NCI-H2081 (cell line): ENCODE measurements around the gene NKAPD1.
A peak's percentile ranks its signal among the peaks of the same experiment; 100 is the strongest.
"Not testable (repeated sequence)": the region's sequence is repeated elsewhere in the genome, so short reads cannot be mapped to it uniquely, and the experiment has no call there.

Experiments used
- DNase-seq, 2 experiments: peaks; one replicate each; lab custom pipeline; 2025; lab: John Stamatoyannopoulos, UW

NKAPD1 gene

DNA sequence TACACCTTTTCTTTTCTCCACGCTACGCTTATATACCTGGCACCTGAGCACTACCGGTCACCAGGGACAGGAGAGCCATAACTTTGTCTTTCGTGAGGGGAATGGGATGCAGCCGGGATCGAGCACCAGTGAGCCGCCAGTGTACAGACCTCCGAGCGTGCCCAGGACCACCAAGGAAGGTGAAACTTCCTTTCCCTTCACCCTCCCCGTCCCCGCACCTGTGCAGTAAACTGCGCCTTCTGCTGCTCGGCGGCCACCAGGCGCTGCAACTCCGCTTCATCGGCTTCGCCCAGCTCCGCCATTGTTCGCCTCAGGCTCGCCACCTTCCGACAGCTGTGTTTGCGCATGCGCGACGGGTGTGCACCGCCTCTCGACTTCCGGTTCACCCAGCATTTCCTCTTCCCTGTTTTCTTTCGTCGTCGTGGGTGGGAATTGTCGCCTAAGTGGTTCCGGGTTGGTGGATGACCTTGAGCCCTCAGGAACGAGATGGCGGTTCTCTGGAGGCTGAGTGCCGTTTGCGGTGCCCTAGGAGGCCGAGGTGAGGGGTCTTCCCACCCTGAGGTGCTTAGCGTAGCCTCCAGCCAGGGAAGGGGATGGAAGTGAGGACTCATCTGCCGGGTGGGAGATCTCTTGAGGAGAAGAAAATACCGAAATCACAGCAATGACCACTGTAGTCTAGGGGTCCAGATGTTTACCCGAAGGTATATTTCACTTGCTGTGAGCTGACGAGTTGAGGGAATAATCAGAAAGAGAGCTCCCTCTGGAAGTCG is 12.5 kb downstream of the NKAPD1 start, which contains the start of the genes SDHD and TIMM8B:
Gene SDHD (plus strand): TSS at position 452 of the 770 bp plus-strand sequence. CDS start 35 bp downstream, at position 487.
Gene TIMM8B (minus strand): TSS at position 335 of the 770 bp plus-strand sequence. CDS start 33 bp downstream, at position 302.
- DNase-seq: peak; percentile 98 to 99

DNA sequence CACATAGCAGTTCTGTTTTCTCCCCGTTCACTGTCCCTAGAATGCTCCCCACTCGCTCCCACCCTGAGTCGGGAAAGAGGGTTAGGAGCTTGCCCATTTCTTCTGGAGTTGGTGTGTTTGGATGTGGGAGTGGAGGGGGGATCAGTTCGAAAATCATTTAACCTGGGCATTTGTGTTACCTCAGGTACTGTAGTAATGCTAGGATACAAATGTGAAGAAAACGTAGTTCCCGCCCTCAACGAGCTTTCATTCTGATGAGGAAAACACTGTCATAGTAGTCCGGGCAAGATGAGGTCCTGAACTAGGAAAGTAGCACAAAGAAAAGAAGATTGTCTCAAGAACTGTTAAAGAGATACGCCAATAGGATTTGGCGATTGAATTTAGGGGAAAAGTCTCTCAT is 13.1 kb downstream of the NKAPD1 start:
- no peak for DNase-seq

DNA sequence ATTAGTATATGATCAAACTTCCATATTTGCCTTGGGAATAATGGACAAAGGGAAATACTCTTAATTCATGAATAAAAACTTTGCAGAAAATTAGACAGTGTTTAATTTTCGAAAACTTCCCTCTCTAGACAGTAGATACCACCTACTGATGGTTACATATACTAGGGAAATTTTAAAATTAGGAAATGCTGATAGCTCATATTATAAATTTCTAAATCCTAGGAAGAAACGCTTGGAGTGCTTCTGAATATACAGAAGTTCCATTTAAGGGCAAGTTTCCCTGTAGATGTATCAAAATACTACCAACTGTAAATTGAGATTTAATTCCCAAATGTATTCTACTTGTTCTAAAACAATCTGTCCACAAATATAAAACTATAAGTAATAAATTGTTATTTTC is 21.2 kb downstream of the NKAPD1 start:
- DNase-seq: not testable (repeated sequence)

DNA sequence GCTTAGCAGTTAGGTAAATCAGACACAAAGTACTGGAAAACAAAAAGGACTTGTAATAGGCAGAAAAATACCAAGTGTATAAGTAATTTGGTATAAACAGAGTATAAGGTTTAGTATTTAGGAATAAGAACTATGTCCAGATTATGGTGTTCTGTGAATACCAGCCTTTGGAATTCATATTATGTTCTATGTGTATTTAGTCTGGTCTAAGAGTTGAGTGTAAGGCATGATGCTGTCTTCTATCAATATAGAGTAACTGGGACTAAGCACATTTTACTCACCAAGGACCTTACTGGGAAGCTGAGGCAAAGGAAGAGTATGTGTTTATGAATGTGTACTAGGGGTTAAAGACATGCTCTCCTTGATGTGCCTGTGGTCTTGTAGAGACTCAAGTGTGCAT is 22.1 kb downstream of the NKAPD1 start:
- DNase-seq: no peak

DNA sequence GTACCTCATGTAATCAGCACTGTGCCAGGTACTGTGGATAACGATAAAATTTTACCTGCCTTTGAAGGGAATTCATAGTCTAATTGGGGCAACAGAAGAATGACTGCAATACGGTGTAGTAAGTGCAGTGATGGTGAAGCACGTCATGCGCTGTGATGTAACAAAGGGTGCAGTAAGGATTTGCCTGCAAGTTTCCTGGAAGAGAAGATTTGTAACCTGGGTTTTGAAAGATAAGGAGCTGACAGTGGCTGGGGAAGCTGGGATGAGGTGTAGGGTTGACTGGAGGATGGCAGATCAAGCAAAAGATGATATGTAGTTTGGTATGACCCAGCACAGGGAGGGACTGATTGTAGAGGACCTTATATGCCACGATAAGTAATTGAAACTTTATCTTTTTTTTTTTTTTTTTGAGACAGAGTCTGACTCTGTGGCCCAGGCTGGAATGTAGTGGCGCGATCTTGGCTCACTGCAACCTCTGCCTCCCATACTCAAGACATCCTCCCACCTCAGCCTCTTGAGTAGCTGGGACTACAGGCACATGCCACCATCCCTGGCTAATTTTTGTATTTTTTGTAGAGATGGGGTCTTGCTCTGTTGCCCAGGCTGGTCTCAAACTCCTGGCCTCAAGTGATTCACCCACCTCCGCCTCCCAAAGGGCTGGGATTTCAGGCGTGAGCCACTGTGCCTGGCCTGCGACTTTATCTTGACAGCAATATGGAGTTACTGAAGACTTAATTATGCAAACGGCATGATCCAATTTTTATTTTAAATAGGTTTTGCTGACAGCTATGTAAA is 23.8 kb downstream of the NKAPD1 start:
- DNase-seq: no peak

DNA sequence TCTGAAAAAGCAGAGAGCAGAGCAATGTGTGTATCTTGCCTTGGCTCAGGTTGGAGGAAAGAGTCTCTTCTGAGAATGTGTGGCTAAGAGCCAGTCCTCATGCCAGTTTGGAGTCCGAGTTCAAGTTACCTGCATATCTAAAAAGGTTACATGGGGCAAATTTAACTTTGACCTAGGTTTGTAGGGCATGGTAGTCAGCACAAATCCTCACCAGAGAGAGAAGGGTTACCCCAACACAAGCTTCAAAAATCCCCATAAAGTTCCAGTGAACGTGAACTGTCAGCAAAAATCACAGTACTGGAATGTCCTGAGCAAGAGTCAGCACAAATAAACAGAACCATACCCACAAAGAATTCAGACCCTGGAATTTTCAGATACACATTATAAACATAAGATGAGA is 26.4 kb downstream of the NKAPD1 start:
- no peak for DNase-seq

DNA sequence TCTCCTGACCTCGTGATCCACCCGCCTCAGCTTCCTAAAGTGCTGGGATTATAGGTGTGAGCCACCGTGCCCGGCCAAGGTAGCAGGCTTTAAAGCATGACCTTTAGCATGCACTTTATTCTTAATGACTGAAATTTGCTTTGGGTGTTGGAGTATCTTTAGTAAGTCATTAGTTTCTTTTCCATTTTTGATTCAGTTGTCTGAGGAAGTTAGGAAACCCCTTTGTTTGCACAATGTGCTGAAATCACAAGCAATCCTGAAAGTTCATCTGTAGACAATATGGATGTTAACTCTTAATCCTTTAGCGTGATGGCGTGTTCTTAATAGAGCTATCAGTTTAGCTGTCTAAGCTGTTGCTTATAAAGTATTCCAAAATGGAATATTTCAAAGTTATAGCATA is 29.3 kb downstream of the NKAPD1 start:
- DNase-seq: no peak

DNA sequence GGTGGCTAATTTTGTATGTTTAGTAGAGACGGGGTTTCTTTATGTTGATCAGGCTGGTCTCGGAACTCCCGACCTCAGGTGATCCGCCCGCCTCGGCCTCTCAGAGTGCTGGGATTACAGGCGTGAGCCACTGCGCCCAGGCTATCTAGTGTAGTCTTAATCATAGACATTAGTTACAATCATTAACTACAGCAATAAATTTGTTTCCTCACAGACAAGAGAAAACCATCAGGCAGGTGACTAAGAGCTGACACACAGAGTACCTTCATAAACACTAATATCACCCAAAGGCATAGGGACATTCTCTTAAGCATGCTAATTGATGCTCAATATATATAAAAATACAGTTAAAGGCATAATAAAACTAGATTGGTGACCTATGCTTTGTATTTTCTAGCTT is 32.0 kb downstream of the NKAPD1 start:
- no peak for DNase-seq

DNA sequence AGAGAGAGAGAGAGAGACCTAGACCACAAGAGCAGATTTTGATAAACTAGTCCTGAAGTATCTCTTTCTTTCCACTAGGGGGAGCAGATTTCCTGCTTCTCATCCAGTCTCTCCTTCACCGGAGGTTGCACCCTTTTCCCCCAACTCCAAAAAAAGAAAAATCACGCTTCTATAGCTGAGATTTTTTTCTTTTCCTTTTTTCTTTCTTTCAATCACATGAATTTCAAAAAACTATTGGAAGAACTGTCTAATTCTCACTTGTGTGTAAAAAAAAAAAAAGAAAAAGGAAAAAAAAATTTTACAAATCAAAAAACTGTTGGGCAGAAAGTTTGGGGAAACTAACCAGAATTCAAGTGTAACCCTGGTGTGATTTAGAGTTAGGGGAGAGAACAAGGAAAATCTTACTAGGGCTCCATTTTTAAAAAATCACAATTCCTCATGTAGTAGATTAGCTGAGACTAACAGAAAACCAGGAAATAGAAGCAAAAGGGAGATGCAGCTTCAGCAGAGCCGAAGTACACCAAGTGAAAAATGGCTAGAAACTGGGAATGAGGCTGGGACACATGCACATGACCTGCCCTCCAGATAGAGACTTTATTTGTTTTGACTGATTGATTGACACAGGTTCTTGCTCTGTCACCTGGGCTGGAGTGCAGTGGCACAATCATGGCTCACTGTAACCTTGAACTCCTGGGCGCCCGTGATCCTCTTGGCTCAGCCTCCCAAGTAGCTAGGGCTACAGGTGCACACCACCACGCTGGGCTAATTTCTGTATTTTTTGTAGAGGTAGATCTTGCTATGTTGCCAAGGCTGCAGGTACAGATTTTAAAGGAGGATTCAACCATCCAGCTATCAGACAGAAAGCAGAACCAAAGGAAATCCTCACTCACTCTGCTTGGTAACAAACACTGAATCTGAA is 39.7 kb downstream of the NKAPD1 start:
- peak; percentile 62 to 72 for DNase-seq

DNA sequence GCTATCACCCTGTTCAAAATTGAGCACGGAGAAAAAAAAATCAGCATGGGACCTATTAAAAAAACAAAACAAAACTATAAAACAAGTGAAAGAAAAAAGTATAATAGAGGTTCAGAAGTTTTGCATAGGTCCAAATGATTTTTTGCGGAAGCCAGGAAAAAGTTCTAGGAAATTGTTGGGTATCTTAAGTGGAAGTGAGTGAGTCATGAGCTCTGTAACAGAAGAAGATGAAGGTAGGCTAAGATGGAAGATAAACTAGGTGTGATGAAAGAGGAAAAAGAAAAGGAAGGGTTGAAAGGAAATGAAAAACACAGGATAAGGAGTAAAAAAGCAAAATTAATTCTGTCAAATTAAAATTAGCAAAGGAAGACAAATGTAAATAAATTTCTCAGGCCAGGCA is 40.4 kb downstream of the NKAPD1 start:
- DNase-seq: no peak

DNA sequence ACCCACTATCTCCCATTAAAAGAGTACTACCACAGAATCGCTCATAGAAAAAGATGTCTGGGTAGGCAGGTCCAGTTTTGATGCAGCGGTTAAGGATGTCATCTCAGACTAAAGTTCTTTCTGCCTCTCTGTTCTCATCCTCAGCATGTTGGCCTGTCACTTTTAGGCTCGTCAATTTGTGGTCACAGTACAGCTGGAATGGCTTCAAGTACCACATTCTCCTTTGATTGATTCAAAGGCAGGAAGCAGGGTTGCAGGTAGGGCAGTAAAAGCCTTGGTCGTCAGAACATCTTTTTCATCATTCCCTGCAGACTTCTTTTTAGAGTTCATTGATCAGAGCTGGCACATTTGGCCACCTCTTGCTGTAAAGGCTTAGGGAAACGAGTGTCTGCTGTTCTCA is 41.3 kb downstream of the NKAPD1 start:
- no peak for DNase-seq

DNA sequence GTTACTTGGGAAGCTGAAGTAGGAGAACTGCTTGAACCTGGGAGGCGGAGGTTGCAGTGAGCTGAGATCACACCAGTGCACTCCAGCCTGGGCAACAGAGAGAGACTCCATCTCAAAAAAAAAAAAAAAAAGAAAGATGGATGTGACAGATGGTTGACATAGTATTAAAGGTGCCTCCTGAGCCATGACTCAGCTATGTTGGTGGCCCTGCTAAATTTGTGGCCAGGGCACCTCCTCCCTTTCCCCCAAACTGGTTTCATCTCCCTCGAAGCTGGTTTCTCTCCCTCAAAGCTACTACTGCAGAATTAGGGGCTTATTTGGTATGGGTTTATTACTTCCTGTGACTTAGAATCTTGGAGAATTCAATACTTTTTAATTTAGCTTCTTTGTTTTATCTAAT is 44.1 kb downstream of the NKAPD1 start:
- no peak for DNase-seq

DNA sequence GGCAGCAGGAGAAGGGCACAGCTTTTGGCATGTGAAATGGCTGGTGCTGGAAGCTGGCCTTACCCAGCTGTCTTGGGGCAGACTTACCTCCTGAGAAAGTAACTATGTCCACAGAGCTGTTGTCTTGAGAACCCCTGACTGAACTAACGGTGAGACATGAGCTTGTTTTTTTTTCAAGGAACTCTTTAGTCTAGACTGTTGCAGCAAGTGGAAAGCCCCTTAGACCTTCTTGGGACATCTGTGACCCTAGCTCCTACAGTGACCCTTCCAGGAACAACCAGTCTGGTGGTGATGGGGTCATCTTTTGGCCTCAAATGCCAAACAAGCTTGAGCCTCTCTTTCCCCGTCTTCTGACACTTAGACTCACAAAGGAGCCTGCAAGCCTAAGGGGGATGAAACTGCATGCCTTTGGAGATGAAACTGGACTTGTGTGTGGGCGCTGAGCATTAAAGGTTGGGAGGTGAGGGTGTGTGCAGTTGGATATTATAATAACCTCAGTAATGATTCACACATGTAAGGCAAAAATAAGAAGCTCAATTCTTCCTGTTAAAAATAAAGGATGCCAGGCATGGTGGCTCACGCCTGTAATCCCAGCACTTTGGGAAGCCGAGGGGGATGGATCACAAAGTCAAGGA is 48.0 kb downstream of the NKAPD1 start:
- no peak for DNase-seq

DNA sequence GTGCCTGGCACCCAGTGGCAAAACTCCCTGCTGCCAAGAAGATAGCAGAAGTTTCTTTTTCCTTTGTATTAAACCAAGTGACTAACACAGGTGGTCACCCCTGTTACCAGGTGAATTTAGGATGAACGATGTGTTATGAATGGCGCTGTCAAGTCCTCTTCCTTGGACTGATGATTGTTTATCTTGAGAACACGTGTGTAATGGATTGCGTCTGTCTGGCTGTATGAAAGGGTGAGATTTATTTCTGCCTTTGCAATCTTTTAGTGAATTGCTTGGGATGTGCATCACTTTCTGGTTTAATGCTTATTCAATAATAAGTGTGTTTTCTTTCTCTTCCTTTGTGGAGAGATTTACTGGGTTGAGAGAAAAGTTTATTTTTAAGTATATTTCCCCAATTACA is 49.0 kb downstream of the NKAPD1 start:
- DNase-seq: no peak

DNA sequence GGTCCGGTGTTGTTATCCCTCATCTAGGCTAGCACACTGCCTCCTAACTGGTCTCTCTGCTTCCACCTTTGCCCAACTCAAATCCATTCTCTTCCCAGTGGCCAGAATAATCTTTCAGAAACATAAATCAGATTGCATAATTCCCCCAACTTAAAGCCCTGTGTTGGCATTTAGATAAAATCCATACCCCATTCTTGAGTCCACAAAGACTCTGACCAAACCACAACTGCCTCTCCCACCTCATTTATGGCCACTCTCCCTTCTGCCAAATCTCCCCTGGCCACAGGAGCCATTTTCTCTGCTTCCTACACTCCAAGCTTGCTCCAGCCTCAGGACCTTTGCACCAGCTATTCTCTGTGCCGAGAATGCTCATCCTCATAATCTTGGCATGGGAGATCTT is 53.0 kb downstream of the NKAPD1 start:
- DNase-seq: no peak

DNA sequence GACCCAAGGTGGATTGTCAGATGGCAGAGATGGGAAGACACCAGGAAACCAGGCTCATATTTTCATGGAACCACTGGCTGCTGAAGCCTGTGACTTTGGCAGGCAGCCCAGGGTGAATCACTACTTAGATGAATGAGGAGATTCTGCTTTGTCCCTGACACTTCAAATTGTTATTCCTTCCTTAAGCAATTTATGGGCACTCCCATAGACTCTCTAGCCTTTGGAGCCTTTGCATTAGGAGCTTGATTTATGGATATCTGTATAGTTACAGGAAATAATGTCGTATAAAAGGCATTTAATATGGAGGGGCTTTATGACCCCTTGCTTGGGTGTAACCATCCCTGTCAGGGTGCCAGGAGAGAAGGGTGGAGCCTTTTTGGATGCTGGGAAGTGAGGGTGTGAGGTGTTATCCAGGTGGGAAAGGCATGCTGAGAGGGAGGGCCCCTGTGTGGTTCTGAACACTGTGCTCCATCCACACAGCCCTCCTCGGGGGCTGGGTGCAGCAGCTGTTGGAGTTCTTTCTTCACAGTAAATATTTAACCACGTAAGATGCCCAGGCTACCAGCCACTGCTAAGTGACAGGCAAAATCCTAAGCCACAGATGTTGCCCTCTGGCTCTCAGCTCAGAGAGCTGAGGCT is 54.5 kb downstream of the NKAPD1 start:
- DNase-seq: peak; percentile 70 to 76

DNA sequence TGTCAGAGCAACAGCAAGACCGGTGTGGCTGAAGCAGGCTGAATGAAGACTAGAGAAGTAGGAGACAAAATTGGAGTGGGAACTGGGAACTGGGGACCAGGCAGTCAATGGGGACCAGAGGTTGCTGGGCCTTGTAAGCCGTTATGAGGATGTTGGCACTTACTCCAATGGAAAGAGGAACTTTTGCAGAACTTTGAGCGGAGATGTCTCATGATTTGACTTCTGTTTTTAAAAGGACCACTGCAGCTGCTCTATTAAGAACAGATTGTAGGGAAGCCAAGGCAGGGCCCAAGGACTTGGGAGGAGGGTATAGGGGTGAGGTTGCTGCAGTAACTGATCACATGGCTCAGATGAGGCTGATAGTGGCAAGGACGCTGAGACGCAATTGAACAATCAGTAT is 55.6 kb downstream of the NKAPD1 start:
- no peak for DNase-seq

DNA sequence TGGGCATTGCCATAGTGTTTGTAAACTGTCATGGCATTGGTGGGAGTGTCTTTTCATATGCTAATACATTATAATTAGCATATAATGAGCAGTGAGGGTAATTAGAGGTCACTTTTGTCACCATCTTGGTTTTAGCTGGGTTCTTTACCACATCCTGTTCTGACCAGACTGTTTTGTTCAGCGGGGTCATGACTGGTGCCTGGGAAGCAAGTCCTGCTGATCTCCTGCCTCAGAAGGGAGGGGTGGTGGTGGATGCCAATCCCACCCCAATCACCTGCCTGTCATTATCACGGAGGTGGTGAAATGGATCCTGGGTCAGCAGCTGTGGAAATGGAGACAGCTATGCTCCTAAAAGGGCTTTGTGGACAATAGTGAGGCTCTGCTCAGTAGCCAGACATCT is 58.6 kb downstream of the NKAPD1 start:
- no peak for DNase-seq

DNA sequence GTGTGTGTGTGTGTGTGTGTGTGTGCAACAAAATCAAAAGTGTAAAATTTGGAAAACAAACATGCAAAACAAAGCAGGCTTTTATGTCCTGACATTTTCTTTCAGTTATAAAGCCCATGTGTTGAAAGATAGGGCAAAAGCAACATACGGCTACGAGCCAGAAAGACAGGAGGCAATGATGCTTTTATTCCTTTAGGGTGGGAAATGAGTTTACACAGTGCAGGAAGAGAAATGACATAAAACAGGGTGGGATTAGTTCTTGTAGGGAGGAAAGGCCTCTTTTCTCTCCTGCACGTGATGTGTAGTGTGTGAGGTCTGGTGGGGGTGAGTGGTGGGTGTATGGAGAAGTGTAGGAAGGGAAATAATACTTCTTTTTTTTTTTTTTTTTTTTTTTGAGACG is 60.4 kb downstream of the NKAPD1 start:
- no peak for DNase-seq
